ENCODE data around the gene RNASET2. TPM values are rescaled to one million over a fixed set of nuclear protein-coding genes. Genes with fewer than 3 reads are reported as not detected.

RNASET2 gene
- total RNA-seq, 2 donors from 2014 or later: 25.8 to 29.3 TPM

GRCh38 chr6:166969390-166970002 lies 13.1 kb upstream of the RNASET2 start:
- Mint-ChIP-seq H3K27ac (no peak overlapping the region), H3K9me3 (peaks cover 30% of the 10 kb centered on the region)
- peaks cover 3% of the 10 kb centered on the region for H3K36me3 ChIP-seq (ENCODE audit: control insufficient read depth, insufficient read depth, low read length)

DNA sequence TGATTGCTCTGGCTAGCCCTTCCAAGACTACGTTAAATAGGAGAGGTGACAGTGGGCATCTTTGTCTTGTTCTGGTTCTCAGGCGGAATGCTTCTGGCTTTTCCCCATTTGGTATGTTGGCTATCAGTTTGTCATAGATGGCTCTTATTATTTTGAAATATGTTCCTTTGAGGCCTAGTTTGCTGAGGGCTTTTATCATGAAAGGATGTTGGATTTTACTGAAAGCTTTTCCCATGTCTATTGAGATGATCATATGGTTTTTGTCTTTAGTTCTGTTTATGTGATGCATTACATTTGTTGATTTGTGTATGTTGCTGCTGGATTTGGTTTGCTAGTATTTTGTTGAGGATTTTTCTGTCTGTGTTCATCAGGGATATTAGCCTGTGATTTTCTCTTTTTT lies 9.9 kb upstream of the RNASET2 start:
- no peaks in the 10 kb centered on the region for H3K4me1 ChIP-seq (ENCODE audit: control insufficient read depth, insufficient read depth, low read length)
- H3K9me3 ChIP-seq (ENCODE audit: control insufficient read depth, low read length): peaks cover 24% of the 10 kb centered on the region
- 96 to 100% methylated on average over 2 of the region's 2 CpGs for WGBS, 2 experiments (ENCODE audit: insufficient coverage in 1 of 2, insufficient read length in 1 of 2)
- TF ChIP-seq, protein P1, sequence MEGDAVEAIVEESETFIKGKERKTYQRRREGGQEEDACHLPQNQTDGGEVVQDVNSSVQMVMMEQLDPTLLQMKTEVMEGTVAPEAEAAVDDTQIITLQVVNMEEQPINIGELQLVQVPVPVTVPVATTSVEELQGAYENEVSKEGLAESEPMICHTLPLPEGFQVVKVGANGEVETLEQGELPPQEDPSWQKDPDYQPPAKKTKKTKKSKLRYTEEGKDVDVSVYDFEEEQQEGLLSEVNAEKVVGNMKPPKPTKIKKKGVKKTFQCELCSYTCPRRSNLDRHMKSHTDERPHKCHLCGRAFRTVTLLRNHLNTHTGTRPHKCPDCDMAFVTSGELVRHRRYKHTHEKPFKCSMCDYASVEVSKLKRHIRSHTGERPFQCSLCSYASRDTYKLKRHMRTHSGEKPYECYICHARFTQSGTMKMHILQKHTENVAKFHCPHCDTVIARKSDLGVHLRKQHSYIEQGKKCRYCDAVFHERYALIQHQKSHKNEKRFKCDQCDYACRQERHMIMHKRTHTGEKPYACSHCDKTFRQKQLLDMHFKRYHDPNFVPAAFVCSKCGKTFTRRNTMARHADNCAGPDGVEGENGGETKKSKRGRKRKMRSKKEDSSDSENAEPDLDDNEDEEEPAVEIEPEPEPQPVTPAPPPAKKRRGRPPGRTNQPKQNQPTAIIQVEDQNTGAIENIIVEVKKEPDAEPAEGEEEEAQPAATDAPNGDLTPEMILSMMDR (conservative IDR thresholded peaks at IDR 0.05): no peak
- no peak overlapping the region for H3K27ac ChIP-seq (ENCODE audit: low read depth, low read length)
- peaks cover 50% of the 10 kb centered on the region for H3K9me3 Mint-ChIP-seq
- no peak for DNase-seq
- no peak overlapping the region for H3K4me3 Mint-ChIP-seq
- no peaks in the 10 kb centered on the region for H3K27me3 ChIP-seq (ENCODE audit: control insufficient read depth, insufficient read depth, low read length, poor library complexity, severe bottlenecking)
- H3K36me3 ChIP-seq (ENCODE audit: control insufficient read depth, insufficient read depth, low read length): no peaks in the 10 kb centered on the region
- H3K9ac ChIP-seq (ENCODE audit: extremely low read depth, low read length, poor library complexity, severe bottlenecking): no peak overlapping the region
- H3K36me3 Mint-ChIP-seq (ENCODE audit: low read depth): peaks cover 6% of the 10 kb centered on the region
- H3K27me3 Mint-ChIP-seq (ENCODE audit: insufficient read depth): peaks cover 12% of the 10 kb centered on the region
- no peak overlapping the region for H3K27ac Mint-ChIP-seq
- peaks cover under 1% of the 10 kb centered on the region for H3K4me1 Mint-ChIP-seq
- no peak overlapping the region for H3K4me3 ChIP-seq (ENCODE audit: low read length)

More at GRCh38 chr6:166969390-166970002, 13.1 kb upstream of the RNASET2 start:
- WGBS, 2 experiments (ENCODE audit: insufficient coverage in 1 of 2, insufficient read length in 1 of 2): 95 to 96% methylated on average over 8 of the region's 8 CpGs
- Mint-ChIP-seq H3K27me3 (ENCODE audit: insufficient read depth) (peaks cover 12% of the 10 kb centered on the region), H3K4me1 (peaks cover 16% of the 10 kb centered on the region), H3K36me3 (ENCODE audit: low read depth) (peaks cover 10% of the 10 kb centered on the region), H3K4me3 (no peak overlapping the region)
- DNase-seq: no peak
- peaks cover 7% of the 10 kb centered on the region for H3K4me1 ChIP-seq (ENCODE audit: control insufficient read depth, insufficient read depth, low read length)
- H3K9ac ChIP-seq (ENCODE audit: extremely low read depth, low read length, poor library complexity, severe bottlenecking): no peak overlapping the region
- H3K27me3 ChIP-seq (ENCODE audit: control insufficient read depth, insufficient read depth, low read length, poor library complexity, severe bottlenecking): no peaks in the 10 kb centered on the region
- H3K27ac ChIP-seq (ENCODE audit: low read depth, low read length): no peak overlapping the region
- TF ChIP-seq, protein P1 (conservative IDR thresholded peaks at IDR 0.05): no peak
- no peak overlapping the region for H3K4me3 ChIP-seq (ENCODE audit: low read length)
- peaks cover 18% of the 10 kb centered on the region for H3K9me3 ChIP-seq (ENCODE audit: control insufficient read depth, low read length)

DNA sequence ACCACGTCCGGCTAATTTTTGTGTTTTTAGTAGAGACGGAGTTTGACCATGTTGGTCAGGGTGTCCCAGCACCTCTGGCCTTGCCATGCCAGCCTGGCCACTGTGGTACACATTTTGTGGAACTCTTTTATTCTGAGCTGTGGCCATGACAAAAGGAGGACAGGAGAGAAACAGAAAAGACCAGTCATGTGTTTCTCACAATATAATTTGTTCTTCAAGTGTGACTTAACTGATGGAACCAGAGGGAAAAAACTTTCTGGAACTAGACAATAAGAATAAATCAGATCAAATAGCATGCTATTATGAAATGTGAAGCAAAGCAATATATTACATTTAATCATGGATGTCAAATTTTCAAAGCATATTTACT lies 4.2 kb upstream of the RNASET2 start:
- Histone ChIP-seq H3K27me3 (ENCODE audit: control insufficient read depth, insufficient read depth, low read length, poor library complexity, severe bottlenecking) (peaks cover 2% of the 10 kb centered on the region), H3K9ac (ENCODE audit: extremely low read depth, low read length, poor library complexity, severe bottlenecking) (no peak overlapping the region), H3K4me1 (ENCODE audit: control insufficient read depth, insufficient read depth, low read length) (no peaks in the 10 kb centered on the region), H3K9me3 (ENCODE audit: control insufficient read depth, low read length) (peaks cover 6% of the 10 kb centered on the region), H3K36me3 (ENCODE audit: control insufficient read depth, insufficient read depth, low read length) (no peaks in the 10 kb centered on the region), H3K4me3 (ENCODE audit: low read length) (no peak overlapping the region), H3K27ac (ENCODE audit: low read depth, low read length) (no peak overlapping the region)
- H3K9me3 Mint-ChIP-seq: peaks cover 28% of the 10 kb centered on the region
- H3K4me1 Mint-ChIP-seq: peaks cover 17% of the 10 kb centered on the region
- H3K36me3 Mint-ChIP-seq (ENCODE audit: low read depth): no peaks in the 10 kb centered on the region
- H3K4me3 Mint-ChIP-seq: no peak overlapping the region
- TF ChIP-seq, protein P1 (conservative IDR thresholded peaks at IDR 0.05): no peak
- H3K27me3 Mint-ChIP-seq (ENCODE audit: insufficient read depth): peaks cover 3% of the 10 kb centered on the region
- H3K27ac Mint-ChIP-seq: no peak overlapping the region
- WGBS, 2 experiments (ENCODE audit: insufficient coverage in 1 of 2, insufficient read length in 1 of 2): 95% methylated on average over 3 of the region's 3 CpGs; no CpG with 5 or more reads in 1 of the 2 experiments
- no peak for DNase-seq

Data from endodermal cell (in vitro differentiated cells).